SK-N-MC (cell line): ENCODE data around the gene ICA1L.

ENCODE experiments used
- EZH2 ChIP-seq: fragments of 200-600 bp; sonication (generic); IDR thresholded peaks from one replicate; pipeline ENCODE4 v1.6.1; 2017; ENCODE audit warnings: antibody characterized with exemption
- POLR2AphosphoS5 ChIP-seq: IDR thresholded peaks from 2 replicates; pipeline ENCODE4 v1.6.1; 2012; ENCODE audit warnings: mild to moderate bottlenecking, low read depth, low read length, borderline replicate concordance

- TF ChIP-seq POLR2AphosphoS5 (no peak), EZH2 (no peak)
Observed at GRCh38 chr2:202758128-202758527, 113.4 kb downstream of the ICA1L start.
